ENCODE results near the gene PAPPA2. TPM values are rescaled to one million over a fixed set of nuclear protein-coding genes. Genes with fewer than 3 reads are reported as not detected.

The PAPPA2 gene
- total RNA-seq, 1 donor from 2014 or later: 0.50 TPM

DNA sequence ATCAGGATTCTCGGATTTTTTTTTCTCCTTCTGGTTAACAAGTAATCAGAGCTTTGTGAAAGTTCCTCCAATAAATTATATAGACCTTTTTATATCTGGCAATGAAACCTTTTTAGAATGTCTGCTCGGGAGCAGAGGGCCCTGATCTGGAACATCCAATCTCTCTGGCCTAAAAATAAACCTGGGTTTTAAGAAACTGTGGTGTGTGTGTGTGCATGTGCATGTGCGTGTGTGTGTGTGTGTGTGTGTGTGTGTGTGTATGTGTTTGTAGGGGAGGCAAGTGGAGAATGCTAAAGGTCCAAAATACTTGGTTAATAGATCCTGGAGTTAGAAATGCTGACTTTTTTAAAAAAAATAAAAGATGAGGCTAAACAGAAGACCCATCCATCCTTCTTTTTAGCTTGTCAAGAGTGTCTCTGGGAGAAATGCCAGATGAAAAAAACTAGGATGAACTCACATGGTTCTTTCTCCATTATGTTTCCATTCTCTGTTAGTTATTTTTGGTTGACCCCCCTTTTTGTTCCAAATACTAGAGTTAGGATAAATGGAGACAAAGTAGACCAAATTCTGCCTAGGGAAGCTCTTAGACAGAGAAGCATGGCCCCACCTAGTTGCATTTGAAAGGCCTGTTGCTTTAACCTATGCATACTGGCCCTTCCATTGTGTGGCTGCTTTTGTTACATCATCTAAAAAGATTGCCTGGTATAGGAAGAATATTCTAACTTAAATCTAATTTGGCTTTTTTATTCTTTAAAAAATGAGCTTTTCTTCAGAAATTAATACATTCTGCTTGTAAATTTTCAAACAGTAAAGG is 175.9 kb downstream of the PAPPA2 start:
- H3K27ac ChIP-seq: no peak overlapping the region
- no peak overlapping the region for H3K4me3 ChIP-seq
- ATAC-seq (no peak), DNase-seq (no peak)
- intact Hi-C loops (cut with DNase I): no loop called here
- H3K36me3 ChIP-seq: no peaks in the 10 kb centered on the region
- H3K27me3 ChIP-seq (ENCODE audit: low read depth): no peaks in the 10 kb centered on the region
- H3K9me3 ChIP-seq: no peaks in the 10 kb centered on the region
- no peaks in the 10 kb centered on the region for H3K4me1 ChIP-seq
- TF ChIP-seq, protein P1, sequence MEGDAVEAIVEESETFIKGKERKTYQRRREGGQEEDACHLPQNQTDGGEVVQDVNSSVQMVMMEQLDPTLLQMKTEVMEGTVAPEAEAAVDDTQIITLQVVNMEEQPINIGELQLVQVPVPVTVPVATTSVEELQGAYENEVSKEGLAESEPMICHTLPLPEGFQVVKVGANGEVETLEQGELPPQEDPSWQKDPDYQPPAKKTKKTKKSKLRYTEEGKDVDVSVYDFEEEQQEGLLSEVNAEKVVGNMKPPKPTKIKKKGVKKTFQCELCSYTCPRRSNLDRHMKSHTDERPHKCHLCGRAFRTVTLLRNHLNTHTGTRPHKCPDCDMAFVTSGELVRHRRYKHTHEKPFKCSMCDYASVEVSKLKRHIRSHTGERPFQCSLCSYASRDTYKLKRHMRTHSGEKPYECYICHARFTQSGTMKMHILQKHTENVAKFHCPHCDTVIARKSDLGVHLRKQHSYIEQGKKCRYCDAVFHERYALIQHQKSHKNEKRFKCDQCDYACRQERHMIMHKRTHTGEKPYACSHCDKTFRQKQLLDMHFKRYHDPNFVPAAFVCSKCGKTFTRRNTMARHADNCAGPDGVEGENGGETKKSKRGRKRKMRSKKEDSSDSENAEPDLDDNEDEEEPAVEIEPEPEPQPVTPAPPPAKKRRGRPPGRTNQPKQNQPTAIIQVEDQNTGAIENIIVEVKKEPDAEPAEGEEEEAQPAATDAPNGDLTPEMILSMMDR (IDR thresholded peaks at IDR 0.05): no peak

DNA sequence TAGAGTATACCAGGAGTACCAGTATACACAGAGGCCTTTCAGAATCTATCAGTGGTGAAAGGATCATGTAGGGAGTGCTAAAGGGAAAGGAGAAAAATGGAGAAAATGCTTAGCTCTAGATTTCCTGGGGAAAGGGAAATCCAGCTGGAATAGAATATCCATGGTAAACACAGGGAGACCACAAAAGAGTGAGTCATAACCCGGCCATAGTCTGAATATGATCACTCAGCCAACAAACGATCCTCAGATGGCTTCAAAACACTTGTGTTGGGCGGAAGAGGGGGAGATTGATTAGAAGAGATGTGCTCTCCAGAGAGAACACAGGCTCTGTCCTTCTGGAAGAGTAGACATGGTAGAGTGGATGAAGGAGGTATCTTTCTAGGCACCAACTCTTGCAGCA is 180.6 kb downstream of the PAPPA2 start:
- Histone ChIP-seq H3K27me3 (ENCODE audit: low read depth) (no peaks in the 10 kb centered on the region), H3K4me3 (no peak overlapping the region), H3K36me3 (no peaks in the 10 kb centered on the region), H3K9me3 (no peaks in the 10 kb centered on the region), H3K27ac (no peak overlapping the region), H3K4me1 (no peaks in the 10 kb centered on the region)
- TF ChIP-seq, protein P1 (IDR thresholded peaks at IDR 0.05): no peak
- DNase-seq (no peak), ATAC-seq (no peak)
- intact Hi-C loops (cut with DNase I): no loop called here

DNA sequence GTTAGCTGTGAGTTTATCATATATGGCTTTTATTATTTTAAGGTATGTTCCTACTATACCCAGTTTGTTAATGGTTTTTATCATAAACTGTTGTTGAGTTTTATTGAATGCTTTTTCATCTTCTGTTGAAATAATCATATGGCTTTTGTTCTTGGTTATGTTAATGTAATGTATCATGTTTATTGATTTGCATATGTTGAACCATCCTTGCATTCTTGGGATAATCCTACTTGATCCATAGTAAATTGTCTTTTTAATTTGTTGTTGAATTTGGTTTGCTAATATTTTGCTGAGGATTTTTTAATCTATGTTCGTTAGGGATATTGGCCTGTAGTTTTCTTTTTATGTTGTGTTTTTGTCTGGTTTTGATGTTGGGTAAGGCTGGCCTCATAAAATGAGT is 185.6 kb downstream of the PAPPA2 start:
- no peaks in the 10 kb centered on the region for H3K36me3 ChIP-seq
- H3K4me3 ChIP-seq: no peak overlapping the region
- H3K4me1 ChIP-seq: no peaks in the 10 kb centered on the region
- no peak for ATAC-seq
- H3K27ac ChIP-seq: no peak overlapping the region
- peaks cover 6% of the 10 kb centered on the region for H3K9me3 ChIP-seq
- DNase-seq: no peak
- intact Hi-C loops (cut with DNase I): no loop called here
- no peaks in the 10 kb centered on the region for H3K27me3 ChIP-seq (ENCODE audit: low read depth)
- TF ChIP-seq, protein P1 (IDR thresholded peaks at IDR 0.05): no peak

DNA sequence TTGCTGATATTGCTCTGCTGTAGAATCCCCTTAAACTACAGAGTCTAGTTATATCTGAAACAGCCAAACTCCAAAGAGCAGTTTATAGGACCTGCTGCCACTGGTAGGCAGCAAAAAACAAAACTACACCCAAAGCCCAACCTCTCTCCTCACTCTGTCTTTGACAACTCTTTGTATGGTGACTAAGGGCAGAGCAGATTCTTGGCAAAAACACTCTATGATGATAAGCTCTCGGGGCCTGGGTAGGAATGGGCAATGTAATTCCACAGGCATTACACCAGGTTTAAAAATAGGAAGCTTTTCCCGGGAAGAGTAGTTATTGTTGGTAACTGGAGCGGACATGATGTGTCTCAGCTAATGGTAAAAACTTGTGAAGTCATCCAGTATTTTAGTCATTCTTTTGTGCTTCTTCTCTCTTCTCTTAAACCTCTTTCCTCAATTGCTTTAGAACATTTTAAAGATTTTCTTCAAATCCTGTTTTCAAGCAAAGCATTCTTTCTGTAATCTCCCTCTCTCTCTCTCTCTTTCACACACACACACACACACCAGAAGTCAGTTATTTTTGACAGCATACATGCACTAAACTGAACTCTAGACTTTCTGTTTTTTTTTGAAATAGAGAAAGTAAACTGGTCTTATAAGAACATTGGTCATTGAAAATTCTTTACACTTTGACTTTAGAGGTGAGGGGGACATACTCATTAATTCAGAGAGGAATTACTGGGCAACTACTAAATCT is 193.5 kb downstream of the PAPPA2 start:
- DNase-seq (no peak), ATAC-seq (peak in 1 of 2 donors; percentile 21)
- TF ChIP-seq, protein P1 (IDR thresholded peaks at IDR 0.05): no peak
- Histone ChIP-seq H3K36me3 (no peaks in the 10 kb centered on the region), H3K27ac (no peak overlapping the region), H3K27me3 (ENCODE audit: low read depth) (no peaks in the 10 kb centered on the region), H3K4me3 (no peak overlapping the region), H3K4me1 (no peaks in the 10 kb centered on the region), H3K9me3 (peaks cover 6% of the 10 kb centered on the region)
- intact Hi-C loops (cut with DNase I): no loop called here

DNA sequence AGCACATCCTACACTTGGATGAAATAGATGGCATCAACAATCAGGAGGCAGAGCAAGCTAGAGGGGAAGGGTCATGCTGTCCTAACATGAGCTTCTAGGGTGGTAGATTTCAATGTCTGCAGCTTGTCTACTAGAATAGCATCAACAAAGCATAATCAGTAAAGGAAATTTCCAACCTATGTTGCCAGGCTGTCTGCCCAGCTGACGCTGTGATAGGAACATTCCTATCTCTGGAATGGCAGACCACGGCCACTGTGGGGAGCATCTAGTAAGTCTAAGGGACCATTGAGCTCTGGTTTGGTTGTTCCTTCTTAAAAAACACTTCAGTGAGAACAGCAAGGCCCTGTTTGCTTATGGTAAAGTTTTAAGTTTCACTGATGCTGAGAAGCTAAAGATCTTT is 206.8 kb downstream of the PAPPA2 start:
- Histone ChIP-seq H3K27ac (no peak overlapping the region), H3K9me3 (no peaks in the 10 kb centered on the region), H3K4me1 (no peaks in the 10 kb centered on the region), H3K27me3 (ENCODE audit: low read depth) (no peaks in the 10 kb centered on the region), H3K36me3 (no peaks in the 10 kb centered on the region), H3K4me3 (no peak overlapping the region)
- intact Hi-C loops (cut with DNase I): no loop called here
- TF ChIP-seq, protein P1 (IDR thresholded peaks at IDR 0.05): no peak
- DNase-seq: no peak
- ATAC-seq: no peak

Measured in lower lobe of right lung (tissue), 2 donors.